Liver (tissue), 9 donors: Measurements from ENCODE around the gene CLEC2A. TPM values are rescaled to one million over a fixed set of nuclear protein-coding genes. Genes with fewer than 3 reads are reported as not detected.

Experiments
- DNase-seq: peaks from one replicate; pipeline ENCODE4 v3.0.0-alpha.2; 2017; ENCODE audit warnings: low spot score
- H3K27ac ChIP-seq, 2 donors: one replicate each; pipeline ENCODE4 v1.7.0; 2013; ENCODE audit warnings: inconsistent platforms in 2 of 2, low read length in 2 of 2, control low read depth in 1 of 2, low read depth in 1 of 2, mild to moderate bottlenecking in 1 of 2
- H3K27me3 ChIP-seq, 4 donors: one replicate each; pipeline versions ENCODE4 v1.6.1 to v1.7.0; 2013; ENCODE audit warnings: low read length in 3 of 4, inconsistent platforms in 1 of 4, mild to moderate bottlenecking in 1 of 4, moderate library complexity in 1 of 4; ENCODE audit not compliant: control insufficient read depth in 4 of 4, insufficient read depth in 4 of 4
- H3K36me3 ChIP-seq, 4 donors: one replicate each; pipeline versions ENCODE4 v1.6.1 to v1.7.0; 2013; ENCODE audit warnings: low read length in 3 of 4, mild to moderate bottlenecking in 3 of 4, low read depth in 1 of 4, moderate library complexity in 1 of 4; ENCODE audit not compliant: control insufficient read depth in 4 of 4, insufficient read depth in 3 of 4
- H3K4me1 ChIP-seq, 4 donors: one replicate each; pipeline versions ENCODE4 v1.6.1 to v1.7.0; 2013; ENCODE audit warnings: low read length in 3 of 4, mild to moderate bottlenecking in 3 of 4, moderate library complexity in 1 of 4; ENCODE audit not compliant: control insufficient read depth in 4 of 4, insufficient read depth in 4 of 4
- H3K4me3 ChIP-seq, 3 donors: one replicate each; pipeline versions ENCODE4 v1.6.1 to v1.7.0; 2013; ENCODE audit warnings: low read length in 3 of 3, control low read depth in 1 of 3, low read depth in 1 of 3, mild to moderate bottlenecking in 1 of 3
- H3K9ac ChIP-seq, 2 donors: one replicate each; pipeline ENCODE4 v1.7.0; 2013; ENCODE audit warnings: low read length in 2 of 2, mild to moderate bottlenecking in 2 of 2, moderate library complexity in 2 of 2, control low read depth in 1 of 2, low read depth in 1 of 2
- H3K9me3 ChIP-seq, 4 donors: one replicate each; pipeline versions ENCODE4 v1.6.1 to v1.7.0; 2013; ENCODE audit warnings: low read length in 3 of 4; ENCODE audit not compliant: control insufficient read depth in 4 of 4
- ATF3 ChIP-seq: IDR thresholded peaks from 2 replicates; pipeline ENCODE4 v1.6.1; 2016; ENCODE audit warnings: antibody characterized with exemption
- CTCF ChIP-seq: fragments of 150-350 bp; IDR thresholded peaks from 2 replicates; pipeline ENCODE4 v1.5.1; 2017; ENCODE audit warnings: improper control_type of control experiment, low read depth, low read length; ENCODE audit not compliant: missing input control
- EGR1 ChIP-seq, 2 donors: IDR thresholded peaks; 2 replicates each; pipeline ENCODE4 v1.6.1; 2016 to 2018; ENCODE audit warnings: antibody characterized with exemption in 2 of 2, low read depth in 2 of 2
- FOXA1 ChIP-seq: IDR thresholded peaks from 2 replicates; pipeline ENCODE4 v1.6.1; 2016; ENCODE audit warnings: antibody characterized with exemption
- FOXA2 ChIP-seq: IDR thresholded peaks from 2 replicates; pipeline ENCODE4 v1.6.1; 2016; ENCODE audit warnings: antibody characterized with exemption
- GABPA ChIP-seq, 2 donors: IDR thresholded peaks in 1 of 2; conservative IDR thresholded peaks in 1 of 2; 2 replicates each; pipeline ENCODE4 v1.6.1; 2016; ENCODE audit warnings: antibody characterized with exemption in 2 of 2, mild to moderate bottlenecking in 1 of 2, moderate library complexity in 1 of 2
- HNF4A ChIP-seq, 2 donors: conservative IDR thresholded peaks; 2 replicates each; pipeline ENCODE4 v1.6.1; 2016; ENCODE audit warnings: antibody characterized with exemption in 2 of 2, mild to moderate bottlenecking in 2 of 2
- HNF4G ChIP-seq: IDR thresholded peaks from 2 replicates; pipeline ENCODE4 v1.6.1; 2016; ENCODE audit warnings: antibody characterized with exemption
- JUND ChIP-seq, 2 donors: IDR thresholded peaks; 2 replicates each; pipeline ENCODE4 v1.6.1; 2016; ENCODE audit warnings: antibody characterized with exemption in 2 of 2
- MAX ChIP-seq: IDR thresholded peaks from 2 replicates; pipeline ENCODE4 v1.6.1; 2016; ENCODE audit warnings: antibody characterized with exemption
- NR2F2 ChIP-seq: IDR thresholded peaks from 2 replicates; pipeline ENCODE4 v1.6.1; 2016; ENCODE audit warnings: antibody characterized with exemption
- RAD21 ChIP-seq, 2 donors: IDR thresholded peaks; 2 replicates each; pipeline ENCODE4 v1.6.1; 2016; ENCODE audit warnings: antibody characterized with exemption in 2 of 2, mild to moderate bottlenecking in 2 of 2
- REST ChIP-seq: IDR thresholded peaks from 2 replicates; pipeline ENCODE4 v1.6.1; 2016; ENCODE audit warnings: antibody characterized with exemption, mild to moderate bottlenecking
- RXRA ChIP-seq, 2 donors: IDR thresholded peaks; 2 replicates each; pipeline ENCODE4 v1.6.1; 2017 to 2018; ENCODE audit warnings: antibody characterized with exemption in 2 of 2, mild to moderate bottlenecking in 1 of 2
- SP1 ChIP-seq: IDR thresholded peaks from 2 replicates; pipeline ENCODE4 v1.6.1; 2018; ENCODE audit warnings: antibody characterized with exemption, mild to moderate bottlenecking
- TAF1 ChIP-seq: conservative IDR thresholded peaks from 2 replicates; pipeline ENCODE4 v1.6.1; 2016; ENCODE audit warnings: antibody characterized with exemption, mild to moderate bottlenecking
- YY1 ChIP-seq: IDR thresholded peaks from 2 replicates; pipeline ENCODE4 v1.6.1; 2016; ENCODE audit warnings: antibody characterized with exemption, mild to moderate bottlenecking
- ZBTB33 ChIP-seq: IDR thresholded peaks from 2 replicates; pipeline ENCODE4 v1.6.1; 2016; ENCODE audit warnings: antibody characterized with exemption
- WGBS: extraction: QIAGEN DNeasy Blood & Tissue Kit; methylation state at CpG from one replicate; pipeline ENCODE4 v1.1.7; 2013; 5-methylcytosine and 5-hydroxymethylcytosine counted together
- polyA plus RNA-seq, 2 donors: library from polyadenylated mRNA; stranded (reverse) in 1 of 2; unstranded in 1 of 2; fragments of 200-250 nt in 1 of 2; fragments of >200 nt in 1 of 2; fragmentation: Nextera tagmentation in 1 of 2; extraction: Ambion mirVana in 1 of 2; gene quantifications; one replicate each; pipeline versions ENCODE4 v1.2.1 to v1.2.3, GENCODE V29; 2013 to 2015
- total RNA-seq, 2 donors: library from RNA; depleted of rRNA; stranded (reverse); fragments of >200 nt; gene quantifications; one replicate each; pipeline ENCODE4 v1.2.3, GENCODE V29; 2014
- donor health status: healthy.
- donor health status: healthy.
- donor health status: healthy.
- donor health status: healthy.
- donor health status: healthy.

The CLEC2A gene
- total and polyA plus RNA-seq, 4 donors = not detected

GRCh38 chr12:9935026-9935425 is 2.9 kb upstream of the CLEC2A start:
- H3K9me3 ChIP-seq = no peaks in the 10 kb centered on the region
- no peak overlapping the region for H3K4me3 ChIP-seq
- H3K27ac ChIP-seq = no peak overlapping the region
- TF ChIP-seq TAF1 = no peak
- H3K27me3 ChIP-seq = no peaks in the 10 kb centered on the region
- no peaks in the 10 kb centered on the region for H3K36me3 ChIP-seq
- DNase-seq = no peak
- no peak overlapping the region for H3K9ac ChIP-seq
- H3K4me1 ChIP-seq = no peaks in the 10 kb centered on the region
- 95% methylated on average over 2 of the region's 2 CpGs for WGBS

- H3K36me3 ChIP-seq = no peaks in the 10 kb centered on the region
- WGBS = 97% methylated on average over 2 of the region's 2 CpGs
- H3K9me3 ChIP-seq = no peaks in the 10 kb centered on the region
- no peak overlapping the region for H3K9ac ChIP-seq
- no peaks in the 10 kb centered on the region for H3K4me1 ChIP-seq
- H3K27me3 ChIP-seq = no peaks in the 10 kb centered on the region
- no peak overlapping the region for H3K27ac ChIP-seq
- TF ChIP-seq RAD21 (IDR thresholded peaks at IDR 0.05) (no peak), FOXA1 (no peak), REST (no peak), TAF1 (no peak), GABPA (IDR thresholded peaks at IDR 0.05 in 1 of 2, conservative IDR thresholded peaks at IDR 0.05 in 1 of 2) (no peak), HNF4G (no peak), SP1 (no peak), EGR1 (IDR thresholded peaks at IDR 0.05; ENCODE audit: low read depth in 2 of 2) (no peak), HNF4A (conservative IDR thresholded peaks at IDR 0.05) (no peak), JUND (IDR thresholded peaks at IDR 0.05) (no peak), ZBTB33 (no peak), RXRA (IDR thresholded peaks at IDR 0.05) (no peak), CTCF (no peak), ATF3 (no peak), MAX (no peak), FOXA2 (no peak), YY1 (no peak), NR2F2 (no peak)
- no peak overlapping the region for H3K4me3 ChIP-seq
- DNase-seq = no peak
These were observed 1.8 kb upstream of the CLEC2A start for GRCh38 chr12:9933958-9934357.
